ENCODE data around the gene DAAM2.

Gene DAAM2

DNA sequence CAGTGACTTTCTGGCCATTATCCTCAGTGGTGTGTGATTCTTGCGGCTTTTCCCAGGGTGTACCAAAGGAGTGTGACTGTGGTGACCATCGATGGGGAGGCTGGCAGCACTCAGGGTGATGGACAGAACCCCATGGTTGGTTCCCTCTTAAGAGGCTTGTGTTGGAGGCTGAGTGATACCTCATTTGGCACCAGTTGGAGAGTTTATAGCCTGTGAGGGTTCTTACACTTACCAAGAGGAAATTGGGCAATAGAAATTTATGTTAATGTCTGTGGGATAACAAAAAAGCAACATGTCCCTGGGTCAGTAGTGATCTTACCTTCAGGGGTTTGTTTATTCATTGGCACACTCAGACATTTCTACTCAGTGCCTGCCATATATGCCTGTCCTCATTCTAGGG is 37.2 kb downstream of the DAAM2 start:
- TF ChIP-seq, protein P1, sequence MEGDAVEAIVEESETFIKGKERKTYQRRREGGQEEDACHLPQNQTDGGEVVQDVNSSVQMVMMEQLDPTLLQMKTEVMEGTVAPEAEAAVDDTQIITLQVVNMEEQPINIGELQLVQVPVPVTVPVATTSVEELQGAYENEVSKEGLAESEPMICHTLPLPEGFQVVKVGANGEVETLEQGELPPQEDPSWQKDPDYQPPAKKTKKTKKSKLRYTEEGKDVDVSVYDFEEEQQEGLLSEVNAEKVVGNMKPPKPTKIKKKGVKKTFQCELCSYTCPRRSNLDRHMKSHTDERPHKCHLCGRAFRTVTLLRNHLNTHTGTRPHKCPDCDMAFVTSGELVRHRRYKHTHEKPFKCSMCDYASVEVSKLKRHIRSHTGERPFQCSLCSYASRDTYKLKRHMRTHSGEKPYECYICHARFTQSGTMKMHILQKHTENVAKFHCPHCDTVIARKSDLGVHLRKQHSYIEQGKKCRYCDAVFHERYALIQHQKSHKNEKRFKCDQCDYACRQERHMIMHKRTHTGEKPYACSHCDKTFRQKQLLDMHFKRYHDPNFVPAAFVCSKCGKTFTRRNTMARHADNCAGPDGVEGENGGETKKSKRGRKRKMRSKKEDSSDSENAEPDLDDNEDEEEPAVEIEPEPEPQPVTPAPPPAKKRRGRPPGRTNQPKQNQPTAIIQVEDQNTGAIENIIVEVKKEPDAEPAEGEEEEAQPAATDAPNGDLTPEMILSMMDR (IDR thresholded peaks at IDR 0.05; ENCODE audit: low read depth, low read length), result no peak
- DNase-seq (ENCODE audit: low read depth in 2 of 2), result no peak
- H3K4me3 ChIP-seq (replicated peaks in 1 of 2; ENCODE audit: low read depth in 2 of 2, low read length in 2 of 2), result no peak overlapping the region

- no peak for DNase-seq (ENCODE audit: low read depth in 2 of 2)
- TF ChIP-seq, protein P1 (IDR thresholded peaks at IDR 0.05; ENCODE audit: low read depth, low read length), result no peak
- H3K4me3 ChIP-seq (replicated peaks in 1 of 2; ENCODE audit: low read depth in 2 of 2, low read length in 2 of 2), result no peak overlapping the region
Observed at GRCh38 chr6:39830444-39830843, 38.3 kb downstream of the DAAM2 start.

DNA sequence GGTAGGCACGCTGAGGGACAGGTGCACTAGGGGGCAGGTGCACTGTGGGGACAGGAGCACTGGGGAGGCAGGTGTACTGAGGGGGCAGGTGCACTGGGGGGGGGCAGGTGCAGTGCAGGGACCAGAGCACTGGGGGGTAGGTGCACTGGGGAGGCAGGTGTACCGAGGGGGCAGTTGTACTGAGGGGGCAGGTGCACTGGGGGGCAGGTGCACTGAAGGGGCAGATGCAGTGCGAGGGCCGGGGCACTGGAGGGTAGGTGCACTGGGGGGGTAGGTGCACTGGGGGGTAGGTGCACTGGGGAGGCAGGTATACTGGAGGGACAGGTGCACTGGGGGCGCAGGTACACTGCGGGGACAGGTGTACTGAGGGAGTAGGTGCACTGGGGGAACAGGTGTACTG is 39.5 kb downstream of the DAAM2 start:
- H3K4me3 ChIP-seq (replicated peaks in 1 of 2; ENCODE audit: low read depth in 2 of 2, low read length in 2 of 2), result no peak overlapping the region
- DNase-seq (ENCODE audit: low read depth in 2 of 2), result no peak
- TF ChIP-seq, protein P1 (IDR thresholded peaks at IDR 0.05; ENCODE audit: low read depth, low read length), result no peak

DNA sequence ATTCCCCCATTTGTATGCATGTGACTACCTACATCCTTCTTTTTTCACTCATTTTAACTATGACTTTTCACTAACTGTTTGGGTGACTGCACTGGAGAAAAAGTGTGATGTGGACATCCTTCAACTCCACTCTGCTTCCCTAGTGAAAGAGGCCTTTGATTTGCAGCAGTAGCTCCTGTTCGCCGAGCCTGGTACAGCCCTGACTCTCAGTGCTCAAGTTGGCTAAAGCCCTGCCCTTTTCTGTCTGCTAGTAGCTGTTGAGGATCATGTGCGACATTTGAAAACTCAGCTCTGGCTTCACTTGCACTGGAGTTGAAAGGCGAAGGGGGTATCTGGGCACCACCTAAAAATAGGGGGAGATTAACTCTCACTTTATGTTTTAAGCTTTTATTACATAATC is 42.1 kb downstream of the DAAM2 start:
- no peak for DNase-seq (ENCODE audit: low read depth in 2 of 2)
- TF ChIP-seq, protein P1 (IDR thresholded peaks at IDR 0.05; ENCODE audit: low read depth, low read length), result no peak
- H3K4me3 ChIP-seq (replicated peaks in 1 of 2; ENCODE audit: low read depth in 2 of 2, low read length in 2 of 2), result no peak overlapping the region

DNA sequence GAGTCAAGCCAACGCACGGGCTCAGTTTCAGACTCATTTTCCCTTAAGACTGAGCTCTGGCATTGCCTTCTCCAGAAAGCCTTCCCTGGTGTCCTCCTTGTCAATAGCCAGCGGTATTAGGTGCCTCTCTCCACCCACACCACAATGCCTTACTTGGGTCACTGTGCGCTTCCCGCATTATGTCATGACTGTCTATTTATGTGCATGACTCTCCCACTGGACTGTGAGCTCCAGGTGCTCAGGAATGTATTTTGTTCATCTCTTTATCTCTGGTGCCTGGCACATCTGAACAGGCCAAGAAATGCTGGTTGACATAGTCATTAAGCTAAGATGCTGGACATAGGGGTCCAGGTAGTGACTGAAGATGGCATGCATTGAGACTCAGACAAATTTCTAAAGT is 42.7 kb downstream of the DAAM2 start:
- H3K4me3 ChIP-seq (replicated peaks in 1 of 2; ENCODE audit: low read depth in 2 of 2, low read length in 2 of 2), result no peak overlapping the region
- TF ChIP-seq, protein P1 (IDR thresholded peaks at IDR 0.05; ENCODE audit: low read depth, low read length), result no peak
- DNase-seq (ENCODE audit: low read depth in 2 of 2), result no peak

DNA sequence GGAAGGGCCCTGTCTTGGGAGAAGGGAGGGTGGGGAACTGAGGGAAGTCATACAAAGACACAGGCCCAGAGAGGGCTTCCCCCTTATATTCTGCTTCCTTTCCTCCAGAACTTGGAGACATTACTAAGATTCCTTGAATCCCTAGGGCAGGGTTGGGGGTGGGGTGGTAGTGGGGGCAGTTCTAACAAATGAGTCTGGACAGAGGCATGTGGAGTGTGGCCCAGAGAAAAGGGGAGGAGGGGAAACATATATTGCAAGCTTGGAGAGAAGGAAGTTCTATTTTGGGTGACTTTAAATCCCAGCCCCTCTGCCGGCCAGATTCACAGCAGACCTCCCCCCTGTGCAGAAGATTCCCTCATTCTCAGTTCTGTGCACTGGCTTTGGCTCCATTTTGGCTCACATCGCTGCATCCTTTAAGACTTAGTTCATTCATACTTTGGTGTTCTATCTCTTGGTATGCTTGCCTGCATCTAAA is 43.7 kb downstream of the DAAM2 start:
- peak; percentile 38 to 70 for DNase-seq (ENCODE audit: low read depth in 2 of 2)

More for the DNA sequence above, 43.7 kb downstream of the DAAM2 start:
- TF ChIP-seq, protein P1 (IDR thresholded peaks at IDR 0.05; ENCODE audit: low read depth, low read length), result no peak
- H3K4me3 ChIP-seq (replicated peaks in 1 of 2; ENCODE audit: low read depth in 2 of 2, low read length in 2 of 2), result no peak overlapping the region
